Parathyroid adenoma (tissue), 2 donors: Measurements from ENCODE around the gene FYB1.

Source experiments
- H2AFZ ChIP-seq: fragments of 300-600 bp; sonication (generic); one replicate; pipeline ENCODE4 v1.7.0; 2017; ENCODE audit warnings: antibody characterized with exemption, mild to moderate bottlenecking
- H3K27ac ChIP-seq: fragments of 300-600 bp; sonication (generic); one replicate; pipeline ENCODE4 v1.7.0; 2017
- H3K27me3 ChIP-seq: fragments of 300-600 bp; sonication (generic); one replicate; pipeline ENCODE4 v1.7.0; 2017; ENCODE audit warnings: low read length; ENCODE audit not compliant: control insufficient read depth, insufficient read depth
- H3K36me3 ChIP-seq: fragments of 300-600 bp; sonication (generic); one replicate; pipeline ENCODE4 v1.7.0; 2017; ENCODE audit warnings: low read length; ENCODE audit not compliant: control insufficient read depth, insufficient read depth
- H3K4me1 ChIP-seq: fragments of 300-600 bp; sonication (generic); one replicate; pipeline ENCODE4 v1.7.0; 2017; ENCODE audit warnings: control low read depth
- H3K4me2 ChIP-seq: fragments of 300-600 bp; sonication (generic); one replicate; pipeline ENCODE4 v1.7.0; 2017; ENCODE audit warnings: low read length
- H3K4me3 ChIP-seq: fragments of 300-600 bp; sonication (generic); one replicate; pipeline ENCODE4 v1.7.0; 2017; ENCODE audit warnings: low read depth, low read length
- H3K79me2 ChIP-seq: fragments of 300-600 bp; sonication (generic); one replicate; pipeline ENCODE4 v1.7.0; 2017; ENCODE audit warnings: control low read depth
- H3K9ac ChIP-seq: fragments of 300-600 bp; sonication (generic); one replicate; pipeline ENCODE4 v1.7.0; 2017; ENCODE audit warnings: mild to moderate bottlenecking
- H3K9me3 ChIP-seq: fragments of 300-600 bp; sonication (generic); one replicate; pipeline ENCODE4 v1.7.0; 2017; ENCODE audit warnings: low read length; ENCODE audit not compliant: control insufficient read depth
- CTCF ChIP-seq: fragments of 300-600 bp; sonication (generic); IDR thresholded peaks from one replicate; pipeline ENCODE4 v1.7.0; 2017; ENCODE audit warnings: antibody characterized with exemption, mild to moderate bottlenecking
- donor health status: primary hyperparathyroidism.

Gene FYB1

DNA sequence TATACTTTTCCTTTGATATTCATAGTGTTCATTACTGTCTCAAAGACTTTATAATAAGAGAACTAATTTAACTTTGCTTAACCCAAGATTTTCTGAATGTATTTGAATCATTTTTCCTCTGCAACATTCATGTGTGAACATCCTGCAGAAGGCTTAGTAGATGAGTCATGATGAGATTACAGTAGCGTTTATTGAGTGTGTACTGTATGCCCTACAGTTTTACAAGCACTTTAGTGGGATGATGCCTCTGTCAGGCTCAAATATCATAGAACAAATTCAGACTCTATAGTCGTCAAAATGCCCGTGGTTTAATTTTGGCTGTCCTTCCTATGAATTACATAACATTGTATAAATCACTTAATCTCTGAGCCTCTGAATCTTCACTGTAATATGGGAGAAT, 41.2 kb downstream of the FYB1 start:
- no peak overlapping the region for H3K4me2 ChIP-seq
- TF ChIP-seq CTCF = no peak
- H3K36me3 ChIP-seq = no peaks in the 10 kb centered on the region
- no peaks in the 10 kb centered on the region for H3K4me1 ChIP-seq
- H2AFZ ChIP-seq = no peak overlapping the region
- H3K4me3 ChIP-seq = no peak overlapping the region
- no peak overlapping the region for H3K27ac ChIP-seq
- no peaks in the 10 kb centered on the region for H3K9me3 ChIP-seq
- H3K27me3 ChIP-seq = no peaks in the 10 kb centered on the region
- H3K79me2 ChIP-seq = no peaks in the 10 kb centered on the region
- no peak overlapping the region for H3K9ac ChIP-seq

- no peak overlapping the region for H3K9ac ChIP-seq
- no peak overlapping the region for H2AFZ ChIP-seq
- no peaks in the 10 kb centered on the region for H3K79me2 ChIP-seq
- H3K4me2 ChIP-seq = no peak overlapping the region
- H3K4me1 ChIP-seq = no peaks in the 10 kb centered on the region
- no peak overlapping the region for H3K27ac ChIP-seq
- no peak for TF ChIP-seq CTCF
- H3K27me3 ChIP-seq = no peaks in the 10 kb centered on the region
- no peaks in the 10 kb centered on the region for H3K36me3 ChIP-seq
- H3K9me3 ChIP-seq = no peaks in the 10 kb centered on the region
- no peak overlapping the region for H3K4me3 ChIP-seq
Measured at GRCh38 chr5:39177631-39177964, 41.8 kb downstream of the FYB1 start.

DNA sequence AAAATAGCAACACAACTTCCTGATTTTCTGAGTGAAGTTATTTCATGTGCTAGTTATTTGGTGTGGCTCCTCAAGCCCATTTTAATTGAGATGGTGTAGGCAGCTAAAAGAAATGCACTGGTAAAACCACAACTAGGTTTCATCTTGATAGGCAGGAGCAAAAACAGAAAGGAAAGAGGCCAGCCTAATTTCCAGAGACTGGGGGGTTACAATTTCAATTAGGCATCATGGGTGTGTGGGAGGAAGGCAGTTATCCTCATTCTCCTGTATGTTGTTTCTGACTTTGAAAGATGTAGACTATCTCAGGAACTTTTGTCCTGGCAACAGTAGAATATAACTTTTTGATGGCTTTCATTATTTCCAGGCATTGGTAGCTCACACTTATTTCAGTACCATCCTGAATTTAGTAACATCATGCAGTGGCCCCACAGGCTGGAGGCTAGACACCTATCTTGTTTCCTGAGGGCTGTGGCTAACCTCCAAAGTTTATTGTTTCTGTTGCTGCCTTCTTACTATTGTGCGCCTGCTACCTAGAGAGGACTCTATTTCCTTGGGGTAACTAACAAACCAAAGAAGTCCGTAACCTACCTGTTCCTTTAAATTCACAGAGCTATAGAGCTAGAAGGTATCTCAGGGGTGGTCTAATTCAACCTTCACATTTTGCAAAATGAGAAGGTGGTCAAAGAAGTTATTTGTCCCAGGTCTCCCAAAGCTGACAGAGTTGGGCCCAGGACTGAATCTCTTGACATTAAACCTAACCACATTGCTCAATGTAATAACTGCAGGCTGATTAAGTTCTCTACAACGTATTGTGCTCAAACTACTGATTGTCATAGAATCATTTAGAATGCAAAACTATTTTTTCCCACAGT, 42.4 kb downstream of the FYB1 start:
- H3K4me3 ChIP-seq = no peak overlapping the region
- no peaks in the 10 kb centered on the region for H3K36me3 ChIP-seq
- H3K9me3 ChIP-seq = no peaks in the 10 kb centered on the region
- no peaks in the 10 kb centered on the region for H3K27me3 ChIP-seq
- H3K4me2 ChIP-seq = no peak overlapping the region
- H3K4me1 ChIP-seq = no peaks in the 10 kb centered on the region
- no peak for TF ChIP-seq CTCF
- no peak overlapping the region for H3K27ac ChIP-seq
- H3K9ac ChIP-seq = no peak overlapping the region
- H2AFZ ChIP-seq = no peak overlapping the region
- H3K79me2 ChIP-seq = no peaks in the 10 kb centered on the region

GRCh38 chr5:39175273-39175955, 43.9 kb downstream of the FYB1 start:
- Histone ChIP-seq H3K9ac (no peak overlapping the region), H3K4me3 (no peak overlapping the region), H3K9me3 (no peaks in the 10 kb centered on the region), H3K4me1 (no peaks in the 10 kb centered on the region), H2AFZ (no peak overlapping the region), H3K27ac (no peak overlapping the region), H3K27me3 (no peaks in the 10 kb centered on the region), H3K79me2 (no peaks in the 10 kb centered on the region), H3K36me3 (no peaks in the 10 kb centered on the region), H3K4me2 (no peak overlapping the region)
- no peak for TF ChIP-seq CTCF
